Measurements from ENCODE around the gene GSPT1.

GSPT1 gene

GRCh38 chr16:11896486-11897176, 19.1 kb downstream of the GSPT1 start:
- DNase-seq (ENCODE audit: low read depth) = no peak
- H3K4me3 ChIP-seq (ENCODE audit: low read depth, low read length) = no peak overlapping the region
- TF ChIP-seq MAX (IDR thresholded peaks at IDR 0.05; ENCODE audit: low read depth, low read length) (no peak), MYC (IDR thresholded peaks at IDR 0.05; ENCODE audit: low read depth, low read length) (no peak), POLR2A (IDR thresholded peaks at IDR 0.05; ENCODE audit: extremely low read depth, insufficient read length) (no peak)
- TF ChIP-seq, protein P1, sequence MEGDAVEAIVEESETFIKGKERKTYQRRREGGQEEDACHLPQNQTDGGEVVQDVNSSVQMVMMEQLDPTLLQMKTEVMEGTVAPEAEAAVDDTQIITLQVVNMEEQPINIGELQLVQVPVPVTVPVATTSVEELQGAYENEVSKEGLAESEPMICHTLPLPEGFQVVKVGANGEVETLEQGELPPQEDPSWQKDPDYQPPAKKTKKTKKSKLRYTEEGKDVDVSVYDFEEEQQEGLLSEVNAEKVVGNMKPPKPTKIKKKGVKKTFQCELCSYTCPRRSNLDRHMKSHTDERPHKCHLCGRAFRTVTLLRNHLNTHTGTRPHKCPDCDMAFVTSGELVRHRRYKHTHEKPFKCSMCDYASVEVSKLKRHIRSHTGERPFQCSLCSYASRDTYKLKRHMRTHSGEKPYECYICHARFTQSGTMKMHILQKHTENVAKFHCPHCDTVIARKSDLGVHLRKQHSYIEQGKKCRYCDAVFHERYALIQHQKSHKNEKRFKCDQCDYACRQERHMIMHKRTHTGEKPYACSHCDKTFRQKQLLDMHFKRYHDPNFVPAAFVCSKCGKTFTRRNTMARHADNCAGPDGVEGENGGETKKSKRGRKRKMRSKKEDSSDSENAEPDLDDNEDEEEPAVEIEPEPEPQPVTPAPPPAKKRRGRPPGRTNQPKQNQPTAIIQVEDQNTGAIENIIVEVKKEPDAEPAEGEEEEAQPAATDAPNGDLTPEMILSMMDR (IDR thresholded peaks at IDR 0.05; ENCODE audit: low read depth, low read length) = no peak

- TF ChIP-seq, protein P1 (IDR thresholded peaks at IDR 0.05; ENCODE audit: low read depth, low read length) = no peak
- TF ChIP-seq POLR2A (IDR thresholded peaks at IDR 0.05; ENCODE audit: extremely low read depth, insufficient read length) (no peak), MAX (IDR thresholded peaks at IDR 0.05; ENCODE audit: low read depth, low read length) (no peak), MYC (IDR thresholded peaks at IDR 0.05; ENCODE audit: low read depth, low read length) (no peak)
- no peak overlapping the region for H3K4me3 ChIP-seq (ENCODE audit: low read depth, low read length)
- DNase-seq (ENCODE audit: low read depth) = no peak
Measured at GRCh38 chr16:11893571-11893970, 22.2 kb downstream of the GSPT1 start.

DNA sequence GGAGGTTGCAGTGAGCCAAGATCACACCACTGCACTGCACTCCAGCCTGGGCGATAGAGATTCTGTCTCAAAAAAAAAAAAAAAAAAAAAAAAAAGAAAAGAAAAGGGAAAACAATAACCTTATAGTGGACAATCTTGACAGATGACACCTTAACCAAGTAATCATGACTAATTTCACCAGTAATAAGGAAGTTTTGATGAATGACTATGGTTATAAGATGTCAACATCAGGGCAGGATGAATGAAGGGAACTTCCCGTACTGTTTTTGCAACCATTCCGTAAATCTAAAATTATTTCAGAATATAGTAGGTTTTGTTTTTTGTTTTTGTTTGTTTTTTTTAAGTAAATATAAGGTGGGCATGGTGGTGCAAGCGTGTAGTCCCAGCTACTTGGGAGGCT, 23.0 kb downstream of the GSPT1 start:
- no peak overlapping the region for H3K4me3 ChIP-seq (ENCODE audit: low read depth, low read length)
- TF ChIP-seq MAX (IDR thresholded peaks at IDR 0.05; ENCODE audit: low read depth, low read length) = no peak
- TF ChIP-seq MYC (IDR thresholded peaks at IDR 0.05; ENCODE audit: low read depth, low read length) = no peak
- TF ChIP-seq, protein P1 (IDR thresholded peaks at IDR 0.05; ENCODE audit: low read depth, low read length) = no peak
- TF ChIP-seq POLR2A (IDR thresholded peaks at IDR 0.05; ENCODE audit: extremely low read depth, insufficient read length) = no peak
- DNase-seq (ENCODE audit: low read depth) = no peak

- TF ChIP-seq, protein P1 (IDR thresholded peaks at IDR 0.05; ENCODE audit: low read depth, low read length) = no peak
- TF ChIP-seq POLR2A (IDR thresholded peaks at IDR 0.05; ENCODE audit: extremely low read depth, insufficient read length) (no peak), MYC (IDR thresholded peaks at IDR 0.05; ENCODE audit: low read depth, low read length) (no peak), MAX (IDR thresholded peaks at IDR 0.05; ENCODE audit: low read depth, low read length) (no peak)
- no peak for DNase-seq (ENCODE audit: low read depth)
Measured at GRCh38 chr16:11890231-11890965, 25.4 kb downstream of the GSPT1 start.

GRCh38 chr16:11886881-11887280, 28.9 kb downstream of the GSPT1 start:
- no peak overlapping the region for H3K4me3 ChIP-seq (ENCODE audit: low read depth, low read length)
- DNase-seq (ENCODE audit: low read depth) = no peak
- TF ChIP-seq, protein P1 (IDR thresholded peaks at IDR 0.05; ENCODE audit: low read depth, low read length) = no peak
- TF ChIP-seq MAX (IDR thresholded peaks at IDR 0.05; ENCODE audit: low read depth, low read length) (no peak), POLR2A (IDR thresholded peaks at IDR 0.05; ENCODE audit: extremely low read depth, insufficient read length) (no peak), MYC (IDR thresholded peaks at IDR 0.05; ENCODE audit: low read depth, low read length) (no peak)

More at GRCh38 chr16:11890231-11890965, 25.4 kb downstream of the GSPT1 start:
- no peak overlapping the region for H3K4me3 ChIP-seq (ENCODE audit: low read depth, low read length)
